ENCODE measurements around the gene LARP4B.

The LARP4B gene

GRCh38 chr10:759898-760477 lies 171.5 kb downstream of the LARP4B start:
- DNase-seq, result no peak
